Prostate gland (tissue), 2 donors: ENCODE results near the gene WWC2.

Experiments used
- CTCF ChIP-seq, 4 experiments: fragments of 200-600 bp in 2 of 4; fragments of 450-650 bp in 2 of 4; sonication (generic) in 2 of 4; IDR thresholded peaks; 1 replicate in 3 of 4; 2 replicates in 1 of 4; pipeline ENCODE4 v1.5.1; 2016 to 2019; ENCODE audit warnings: antibody characterized with exemption in 4 of 4, mild to moderate bottlenecking in 2 of 4, moderate library complexity in 2 of 4
- POLR2A ChIP-seq: fragments of 450-650 bp; IDR thresholded peaks from one replicate; pipeline ENCODE4 v1.6.1; 2016; ENCODE audit warnings: antibody characterized with exemption, mild to moderate bottlenecking

- TF ChIP-seq CTCF (IDR thresholded peaks at IDR 0.05) (no peak), POLR2A (no peak)
Observed at GRCh38 chr4:183358215-183358755, 259.2 kb downstream of the WWC2 start.
